Caki2 (cell line): Measurements from ENCODE around the gene ZNF492. TPM values are rescaled to one million over a fixed set of nuclear protein-coding genes. Genes with fewer than 3 reads are reported as not detected.

ENCODE experiments used
- DNase-seq: peaks from one replicate; pipeline ENCODE4 v3.0.0-alpha.2; 2015; ENCODE audit warnings: low read depth
- in situ Hi-C: cut with HindIII; loops from 2 replicates; pipeline ENCODE4 v1.10.0; 2016; ENCODE audit warnings: low sequenced_read_pairs, low pct_unique_long_range_greater_than_20kb, mixed read lengths
- total RNA-seq: library from RNA; depleted of rRNA; stranded (reverse); fragments of >200 nt; shearing (Covaris generic); gene quantifications from 2 replicates; pipeline ENCODE4 v1.2.3, GENCODE V29; 2014; ENCODE audit warnings: low replicate concordance; rRNA removed

Gene ZNF492
- total RNA-seq, 1 experiment from 2014 or later: not detected

GRCh38 chr19:22708983-22709382 lies 74.9 kb downstream of the ZNF492 start:
- in situ Hi-C loops: no loop called here
- no peak for DNase-seq

Other genes starting within 250 kb of the ZNF492 start
- gene ZNF98, start 212.0 kb upstream of the ZNF492 start, total RNA-seq: not detected in 2 replicates
- gene ZNF99, start 149.8 kb downstream of the ZNF492 start, total RNA-seq: not detected in 2 replicates
- not detected in 2 replicates for gene ZNF723, start 198.0 kb downstream of the ZNF492 start, total RNA-seq